HG03558 (cell line): Measurements from ENCODE around the gene MYH10.

Experiments used
- ATAC-seq: cut with Tn5 transposase; IDR thresholded peaks from one replicate; pipeline ENCODE4 v1.9.1; 2021; ENCODE audit warnings: moderate number of reproducible peaks; ENCODE audit not compliant: unreplicated experiment; ENCODE audit errors: extremely low read depth

The MYH10 gene

GRCh38 chr17:8503368-8503767 lies 127.2 kb downstream of the MYH10 start:
- ATAC-seq, result no peak

- no peak for ATAC-seq
Measured at GRCh38 chr17:8502126-8502525, 128.4 kb downstream of the MYH10 start.

- ATAC-seq, result no peak
Measured at GRCh38 chr17:8500609-8501008, 129.9 kb downstream of the MYH10 start.

GRCh38 chr17:8499614-8500013 lies 130.9 kb downstream of the MYH10 start:
- no peak for ATAC-seq

- no peak for ATAC-seq
Measured at GRCh38 chr17:8499171-8499570, 131.4 kb downstream of the MYH10 start.

GRCh38 chr17:8496081-8496480 lies 134.4 kb downstream of the MYH10 start:
- ATAC-seq, result no peak

GRCh38 chr17:8494506-8495111 lies 135.9 kb downstream of the MYH10 start:
- ATAC-seq, result no peak

- ATAC-seq, result no peak
Measured at GRCh38 chr17:8494021-8494420, 136.5 kb downstream of the MYH10 start.

GRCh38 chr17:8492121-8492520 lies 138.4 kb downstream of the MYH10 start:
- ATAC-seq, result no peak

GRCh38 chr17:8490256-8491023 lies 140.1 kb downstream of the MYH10 start:
- no peak for ATAC-seq

GRCh38 chr17:8489841-8490240 lies 140.7 kb downstream of the MYH10 start:
- ATAC-seq, result no peak

- no peak for ATAC-seq
Measured at GRCh38 chr17:8488901-8489300, 141.6 kb downstream of the MYH10 start.

GRCh38 chr17:8488491-8488890 lies 142.0 kb downstream of the MYH10 start:
- no peak for ATAC-seq

- no peak for ATAC-seq
Measured at GRCh38 chr17:8487743-8488142, 142.8 kb downstream of the MYH10 start.

- no peak for ATAC-seq
Measured at GRCh38 chr17:8487130-8487645, 143.3 kb downstream of the MYH10 start.

GRCh38 chr17:8485491-8485890 lies 145.0 kb downstream of the MYH10 start:
- no peak for ATAC-seq

GRCh38 chr17:8484465-8484864 lies 146.1 kb downstream of the MYH10 start:
- ATAC-seq, result no peak

- no peak for ATAC-seq
Measured at GRCh38 chr17:8482546-8482945, 148.0 kb downstream of the MYH10 start.

- ATAC-seq, result no peak
Measured at GRCh38 chr17:8481703-8482102, 148.8 kb downstream of the MYH10 start.

- no peak for ATAC-seq
Measured at GRCh38 chr17:8481089-8481488, 149.4 kb downstream of the MYH10 start.

GRCh38 chr17:8480011-8480976 lies 150.2 kb downstream of the MYH10 start:
- ATAC-seq, result no peak
